GM18867 (cell line): Measurements from ENCODE around the gene EZH1.

Experiments
- ATAC-seq: cut with Tn5 transposase; IDR thresholded peaks from one replicate; pipeline ENCODE4 v1.9.1; 2021; ENCODE audit warnings: mild to moderate bottlenecking, moderate library complexity; ENCODE audit not compliant: unreplicated experiment

EZH1 gene

DNA sequence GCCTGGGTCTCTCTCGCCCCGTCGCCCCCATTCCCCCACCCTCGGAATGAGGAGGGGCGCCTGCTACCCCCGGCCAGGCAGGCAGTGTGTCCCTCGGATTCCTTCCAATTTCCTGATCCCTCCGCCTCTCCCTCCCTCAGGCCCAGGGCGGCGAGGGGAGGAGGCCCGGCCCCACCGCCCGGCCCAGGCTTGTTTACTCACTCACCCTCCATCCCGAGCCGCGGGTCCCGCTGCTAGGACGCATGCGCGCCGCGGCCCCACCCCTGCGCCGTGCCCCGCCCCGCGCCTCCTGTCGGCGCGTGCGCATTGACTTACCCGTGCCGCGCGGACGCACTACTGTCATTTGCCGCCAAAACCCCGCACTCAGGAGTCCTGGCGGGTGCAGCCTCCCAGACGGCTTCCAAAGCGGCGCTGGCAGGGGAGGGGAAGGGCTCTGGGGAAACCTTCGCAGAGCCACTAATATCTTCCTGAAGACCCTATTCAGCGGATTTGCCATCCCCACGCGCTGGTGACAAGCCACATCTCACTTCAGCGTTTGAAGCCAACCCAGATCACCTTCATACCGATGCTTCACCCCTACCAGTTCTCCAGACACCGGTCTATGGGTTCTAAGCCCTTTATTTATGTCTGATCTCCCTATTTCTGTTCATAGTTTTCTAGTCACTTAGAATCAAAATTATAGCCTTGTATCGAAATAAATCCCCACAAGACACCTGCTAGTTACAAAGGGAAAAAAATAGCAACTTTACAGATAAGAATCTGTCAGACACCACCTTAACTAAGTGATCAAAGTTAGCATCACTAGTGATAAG is at the start of gene EZH1:
EZH1 (minus strand) TSS at position 235 of the 812 bp plus-strand sequence. CDS start 16,099 bp downstream, outside the sequence.
- peak; percentile 79 for ATAC-seq

DNA sequence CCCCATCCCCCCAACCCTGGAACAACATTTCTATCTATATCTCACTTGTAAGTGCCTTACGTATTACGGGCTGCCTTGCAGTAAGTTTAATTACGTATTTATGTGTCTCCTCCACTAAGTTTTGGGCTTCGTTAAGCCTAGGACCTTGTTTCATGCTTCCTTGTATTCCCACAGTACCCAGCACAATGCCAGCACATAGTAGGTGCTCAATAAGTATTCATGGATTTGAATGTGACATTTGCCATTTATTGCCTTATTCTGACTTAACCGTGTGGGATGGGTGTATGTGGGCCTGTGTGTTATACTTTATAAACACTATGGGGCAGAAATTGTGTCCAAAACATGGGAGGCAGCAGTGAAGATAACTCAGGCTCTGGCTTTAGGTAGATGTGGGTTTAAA is 47.7 kb upstream of the EZH1 start:
- ATAC-seq: no peak

DNA sequence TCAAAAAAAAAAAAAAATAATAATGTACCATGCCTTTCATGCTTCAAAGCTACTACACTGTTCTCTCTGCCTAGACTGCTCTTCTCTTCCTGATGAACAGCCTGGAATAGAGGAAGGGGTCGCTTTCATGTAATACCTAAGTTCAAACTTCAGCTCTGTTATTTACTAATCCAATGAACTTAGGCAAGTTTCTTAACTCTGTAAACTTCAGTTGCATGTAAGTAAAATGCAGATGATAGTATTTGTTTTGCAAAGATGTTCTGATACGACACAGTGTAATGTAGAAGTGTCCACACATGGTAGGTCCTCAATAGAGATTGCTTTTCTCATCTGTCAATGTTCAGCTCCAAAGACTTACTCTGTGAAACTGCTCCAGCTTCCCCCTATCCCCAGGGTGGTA is 47.1 kb upstream of the EZH1 start:
- ATAC-seq: no peak

DNA sequence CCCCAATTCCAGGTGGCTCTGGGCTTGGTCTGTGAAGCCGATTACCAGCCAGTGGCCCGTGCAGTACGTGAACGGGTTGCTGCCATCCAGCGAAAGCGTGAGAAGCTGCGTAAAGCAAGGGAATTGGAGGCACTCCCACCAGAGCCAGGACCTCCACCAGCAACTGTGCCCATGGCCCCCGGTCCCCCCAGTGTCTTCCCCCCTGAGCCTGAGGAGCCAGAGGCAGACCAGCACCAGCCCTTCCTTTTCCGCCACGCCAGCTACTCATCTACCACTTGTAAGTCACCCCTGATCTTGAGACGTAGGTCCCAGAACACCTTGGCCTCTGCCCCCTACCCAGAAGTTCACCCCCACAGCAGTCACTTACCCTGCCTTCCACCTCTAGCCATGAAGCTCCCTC is 42.4 kb upstream of the EZH1 start:
- ATAC-seq: no peak

DNA sequence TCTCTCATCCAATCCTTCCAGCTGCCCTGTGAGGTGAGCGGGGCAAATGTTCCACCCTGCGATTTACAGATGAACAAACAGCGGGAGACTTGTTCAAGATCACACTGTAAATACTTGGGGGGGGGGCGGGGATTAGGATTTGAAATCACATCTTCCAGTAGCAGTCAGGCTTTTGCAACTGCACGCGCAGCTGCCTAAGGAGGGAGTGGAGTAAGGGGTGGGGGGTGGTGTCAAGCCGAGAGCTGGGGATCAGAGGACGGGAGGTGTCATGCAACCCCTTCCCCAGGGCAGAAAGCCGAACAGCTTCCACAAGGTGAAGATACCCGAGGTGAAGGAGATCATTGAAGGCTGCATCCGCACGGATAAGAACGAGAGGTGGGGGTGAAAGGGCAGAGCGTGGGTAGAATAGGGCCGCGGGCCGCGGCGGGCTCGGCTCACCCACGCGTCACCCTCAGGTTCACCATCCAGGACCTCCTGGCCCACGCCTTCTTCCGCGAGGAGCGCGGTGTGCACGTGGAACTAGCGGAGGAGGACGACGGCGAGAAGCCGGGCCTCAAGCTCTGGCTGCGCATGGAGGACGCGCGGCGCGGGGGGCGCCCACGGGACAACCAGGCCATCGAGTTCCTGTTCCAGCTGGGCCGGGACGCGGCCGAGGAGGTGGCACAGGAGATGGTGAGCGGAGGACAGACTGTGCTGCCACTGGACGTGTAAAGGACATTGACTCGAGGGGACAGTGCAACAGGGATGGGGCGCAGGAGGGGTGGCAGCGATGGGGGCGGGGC is 40.2 kb upstream of the EZH1 start:
- ATAC-seq: no peak

DNA sequence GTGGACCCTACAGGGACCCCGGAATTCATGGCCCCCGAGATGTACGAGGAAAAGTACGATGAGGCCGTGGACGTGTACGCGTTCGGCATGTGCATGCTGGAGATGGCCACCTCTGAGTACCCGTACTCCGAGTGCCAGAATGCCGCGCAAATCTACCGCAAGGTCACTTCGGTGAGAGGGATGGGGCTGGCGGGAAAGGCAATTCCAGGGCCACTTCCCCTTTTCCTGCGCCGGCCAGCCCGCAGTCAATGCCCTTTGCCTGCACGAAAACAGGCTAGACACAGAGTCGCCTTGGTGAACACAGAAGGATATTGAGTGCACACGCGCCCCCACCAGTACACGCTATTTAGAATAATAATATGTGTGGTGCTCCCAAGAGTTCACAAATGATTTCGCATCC is 39.6 kb upstream of the EZH1 start:
- no peak for ATAC-seq

DNA sequence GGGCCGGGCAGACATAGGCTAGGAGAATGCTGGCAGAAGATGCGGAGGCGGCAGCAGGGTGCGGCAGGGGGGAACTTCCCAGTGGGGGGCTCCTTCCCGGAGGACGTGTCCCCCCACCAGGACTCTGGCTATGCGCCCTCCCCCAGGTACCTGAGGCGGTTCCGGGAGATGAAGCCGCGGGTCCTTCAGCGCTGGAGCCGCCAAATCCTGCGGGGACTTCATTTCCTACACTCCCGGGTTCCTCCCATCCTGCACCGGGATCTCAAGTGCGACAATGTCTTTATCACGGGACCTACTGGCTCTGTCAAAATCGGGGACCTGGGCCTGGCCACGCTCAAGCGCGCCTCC is 38.9 kb upstream of the EZH1 start:
- no peak for ATAC-seq

DNA sequence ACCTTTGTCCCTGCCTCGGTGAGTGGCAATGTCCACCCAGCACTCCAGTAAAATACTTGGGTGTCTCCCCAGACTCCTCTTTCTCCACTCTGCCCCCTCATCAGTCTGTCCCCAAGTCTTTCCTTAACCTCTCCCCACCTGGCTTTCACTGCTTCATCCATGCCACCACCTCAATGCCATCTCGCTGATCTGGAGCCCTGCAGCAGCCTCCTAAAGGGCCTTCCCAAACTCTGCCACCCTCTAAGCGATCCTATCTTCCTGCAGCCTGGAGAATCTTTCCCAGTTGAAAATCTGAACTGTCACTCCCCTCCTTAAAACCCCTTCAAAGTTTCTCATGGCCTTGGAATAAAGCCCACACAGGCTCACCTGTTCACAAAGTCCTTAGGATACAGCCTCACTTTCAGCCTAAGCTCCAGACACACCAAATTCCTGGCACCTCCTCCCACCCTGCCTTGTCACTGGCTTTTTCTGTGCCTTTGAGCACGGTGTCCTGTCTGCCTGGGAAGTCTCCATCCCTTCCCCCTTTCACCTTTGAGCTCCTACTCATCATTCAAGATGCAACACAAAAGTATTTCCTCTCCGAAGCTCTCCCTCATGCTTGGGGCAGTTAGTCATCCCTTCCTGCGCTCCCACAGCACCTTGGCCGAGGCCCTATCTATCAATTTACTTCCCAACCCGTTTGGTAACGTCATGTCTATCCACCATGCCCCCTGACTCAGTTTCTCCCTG is 38.4 kb upstream of the EZH1 start:
- ATAC-seq: no peak

DNA sequence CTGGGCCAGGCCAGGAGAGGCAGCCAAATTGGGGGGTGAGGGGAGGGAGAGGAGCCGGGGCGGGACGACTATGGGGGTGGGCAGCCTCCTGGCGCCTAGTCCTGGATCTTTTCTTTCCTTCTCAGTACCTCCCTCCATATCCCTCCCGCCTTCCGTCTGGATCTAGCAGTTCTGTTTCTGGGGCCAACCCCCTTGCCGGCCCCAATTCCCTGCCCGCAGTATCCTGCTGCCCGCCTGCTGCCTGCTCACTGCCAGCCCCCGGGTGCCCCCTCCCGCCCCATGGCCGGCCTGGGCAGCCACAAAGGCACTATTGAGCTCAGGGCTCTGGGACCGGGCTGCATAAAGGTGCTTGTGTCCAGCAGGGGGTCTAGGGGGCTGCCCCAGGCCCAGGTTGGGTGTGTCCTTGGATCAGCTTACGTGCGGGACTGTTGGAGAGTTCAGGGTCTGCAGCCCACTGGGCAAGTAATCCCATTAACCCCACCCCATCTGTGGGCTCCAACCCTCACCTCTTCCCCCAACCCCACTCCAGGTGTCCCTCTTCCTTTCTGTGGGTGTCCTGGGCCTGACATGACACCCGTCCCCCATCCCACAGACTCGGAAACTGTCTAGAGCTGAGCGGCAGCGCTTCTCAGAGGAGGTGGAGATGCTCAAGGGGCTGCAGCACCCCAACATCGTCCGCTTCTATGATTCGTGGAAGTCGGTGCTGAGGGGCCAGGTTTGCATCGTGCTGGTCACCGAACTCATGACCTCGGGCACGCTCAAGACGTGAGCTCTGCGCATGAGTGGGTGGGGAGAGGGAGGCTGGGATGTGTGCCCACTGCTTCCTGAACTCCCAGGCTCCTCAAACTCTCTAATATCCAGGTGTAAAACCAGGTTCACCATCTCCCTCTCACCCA is 37.6 kb upstream of the EZH1 start:
- no peak for ATAC-seq

DNA sequence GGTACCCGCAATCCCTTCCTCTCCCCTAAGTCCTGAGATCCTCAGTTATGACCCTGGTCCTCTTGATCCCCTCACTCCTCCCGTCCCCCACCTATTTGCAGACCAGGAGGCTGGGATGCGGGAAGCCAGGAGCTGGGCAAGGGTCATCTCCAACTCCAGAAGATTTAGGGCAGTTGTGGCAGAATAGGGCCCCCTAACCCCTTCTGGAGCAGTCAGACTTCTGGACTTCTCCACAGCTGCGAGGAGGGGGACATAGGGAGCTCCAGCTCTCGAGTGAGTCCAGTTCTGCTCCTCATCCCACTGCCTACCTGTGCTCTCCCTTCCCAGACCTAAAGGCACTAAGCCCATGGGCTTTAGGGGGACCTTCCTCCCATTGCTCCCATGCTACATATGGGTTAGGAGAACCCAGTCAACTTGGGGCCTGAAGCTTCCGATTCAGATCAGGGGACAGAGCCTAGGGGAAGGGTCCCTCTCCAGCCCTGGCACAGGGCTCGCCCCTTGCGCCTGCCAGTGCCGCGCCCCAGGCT is 36.9 kb upstream of the EZH1 start:
- no peak for ATAC-seq

DNA sequence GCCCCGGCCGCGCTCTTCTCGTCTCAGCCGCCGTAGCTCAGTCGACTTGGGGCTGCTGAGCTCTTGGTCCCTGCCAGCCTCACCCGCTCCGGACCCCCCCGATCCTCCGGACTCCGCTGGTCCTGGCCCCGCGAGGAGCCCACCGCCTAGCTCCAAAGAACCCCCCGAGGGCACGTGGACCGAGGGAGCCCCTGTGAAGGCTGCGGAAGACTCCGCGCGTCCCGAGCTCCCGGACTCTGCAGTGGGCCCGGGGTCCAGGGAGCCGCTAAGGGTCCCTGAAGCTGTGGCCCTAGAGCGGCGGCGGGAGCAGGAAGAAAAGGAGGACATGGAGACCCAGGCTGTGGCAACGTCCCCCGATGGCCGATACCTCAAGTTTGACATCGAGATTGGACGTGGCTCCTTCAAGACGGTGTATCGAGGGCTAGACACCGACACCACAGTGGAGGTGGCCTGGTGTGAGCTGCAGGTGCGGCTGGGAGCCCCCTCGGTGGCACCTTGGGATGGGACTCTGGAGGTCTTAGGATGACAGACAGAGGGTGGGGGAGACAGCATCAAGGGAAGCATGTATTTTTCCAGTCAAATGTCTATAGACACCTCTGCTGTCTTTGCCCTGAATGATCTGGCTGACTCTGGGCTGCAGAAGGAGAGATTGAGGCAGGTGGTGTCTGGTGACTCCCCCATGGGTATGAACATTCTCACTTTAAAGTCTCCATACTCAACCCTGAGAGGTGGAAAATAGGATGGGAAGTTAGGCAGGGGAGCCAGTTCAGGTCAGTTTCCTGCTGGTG is 36.2 kb upstream of the EZH1 start:
- no peak for ATAC-seq

DNA sequence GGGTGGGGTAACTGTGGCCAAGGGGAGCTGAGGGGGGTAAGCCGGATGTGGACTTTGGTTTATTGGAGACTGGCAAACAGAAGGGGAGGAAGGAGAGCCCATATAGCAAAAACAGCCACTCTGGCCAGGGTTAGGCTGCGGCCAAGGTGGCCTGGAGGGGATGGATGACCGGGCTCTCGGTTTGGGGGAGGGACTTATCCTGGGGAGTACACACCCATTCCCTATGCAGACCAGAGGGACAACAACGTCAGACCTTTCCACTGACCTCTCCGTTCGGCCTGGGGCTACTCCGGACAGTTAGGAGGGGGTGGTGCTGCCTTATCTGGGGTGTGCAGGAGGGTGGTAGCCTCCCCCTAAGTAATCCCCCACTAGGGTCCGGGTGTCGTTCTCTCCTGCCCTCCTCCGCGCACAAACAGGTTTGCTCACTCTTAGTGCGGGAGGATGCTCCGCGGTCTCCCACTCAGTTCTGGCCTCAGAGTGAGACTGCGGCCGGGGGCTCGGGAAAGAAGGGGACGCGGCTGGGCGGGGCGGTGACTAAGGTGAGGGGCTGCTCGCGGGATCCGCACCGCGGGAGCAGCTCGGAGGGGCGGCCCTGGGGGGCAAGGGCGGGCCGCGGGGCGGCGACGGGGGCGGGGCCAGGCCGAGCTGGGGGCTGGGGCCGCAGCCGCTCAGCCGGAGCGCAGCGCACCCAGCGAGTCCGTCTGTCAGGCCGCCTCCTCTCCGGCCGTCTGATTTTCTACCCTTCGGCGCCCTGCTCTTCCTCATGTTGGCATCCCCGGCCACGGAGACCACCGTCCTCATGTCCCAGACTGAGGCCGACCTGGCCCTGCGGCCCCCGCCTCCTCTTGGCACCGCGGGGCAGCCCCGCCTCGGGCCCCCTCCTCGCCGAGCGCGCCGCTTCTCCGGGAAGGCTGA is 35.4 kb upstream of the EZH1 start, which contains the start of gene WNK4:
WNK4 (plus strand) TSS at position 675 of the 915 bp plus-strand sequence; CDS start at position 764, 89 bp downstream.
- no peak for ATAC-seq

DNA sequence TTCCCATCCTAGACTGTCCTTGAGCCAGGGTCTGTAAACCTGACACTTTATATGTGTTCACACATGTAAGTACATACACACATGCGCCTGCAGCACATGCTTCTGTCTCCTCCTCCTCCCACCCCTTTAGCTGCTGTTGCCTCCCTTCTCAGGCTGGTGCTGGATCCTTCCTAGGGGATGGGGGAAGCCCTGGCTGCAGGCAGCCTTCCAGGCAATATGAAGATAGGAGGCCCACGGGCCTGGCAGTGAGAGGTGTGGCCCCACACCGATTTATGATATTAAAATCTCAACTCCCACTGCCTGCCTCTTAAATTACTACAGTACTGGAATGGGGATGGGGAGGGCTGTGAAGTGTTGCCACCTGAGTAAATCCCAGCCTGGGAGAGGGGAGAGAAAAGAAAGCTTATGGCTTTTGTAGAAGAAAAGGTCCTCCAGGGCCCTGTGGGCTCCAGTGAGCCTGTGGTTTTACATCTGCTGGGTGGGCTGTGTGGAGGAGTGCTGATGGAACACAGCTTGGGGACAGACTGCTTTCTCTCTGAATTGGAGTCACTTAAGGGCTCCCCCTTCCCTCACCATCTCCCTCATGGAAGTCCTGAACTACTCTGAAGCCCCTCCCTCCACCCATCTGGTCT is 34.6 kb upstream of the EZH1 start:
- no peak for ATAC-seq

DNA sequence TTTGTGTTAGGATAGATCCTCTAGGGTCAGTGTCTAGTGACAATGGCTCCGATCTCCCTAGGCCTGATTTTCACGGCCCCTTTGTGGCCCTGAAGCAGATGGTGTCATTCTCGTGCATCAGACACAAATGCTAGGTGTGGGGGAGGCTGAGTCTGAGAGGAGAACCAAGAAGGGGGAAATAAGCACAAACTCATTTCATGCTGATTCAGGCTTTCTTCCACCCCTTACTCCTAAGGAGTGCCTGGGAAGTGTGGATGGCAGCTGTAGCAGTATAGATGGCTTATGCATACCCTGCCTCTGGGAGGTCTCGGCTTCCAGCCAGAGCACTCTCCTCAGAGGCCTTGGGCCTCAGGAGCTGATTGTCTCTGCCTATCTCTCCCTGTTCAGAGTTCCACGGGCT is 33.7 kb upstream of the EZH1 start:
- ATAC-seq: no peak

DNA sequence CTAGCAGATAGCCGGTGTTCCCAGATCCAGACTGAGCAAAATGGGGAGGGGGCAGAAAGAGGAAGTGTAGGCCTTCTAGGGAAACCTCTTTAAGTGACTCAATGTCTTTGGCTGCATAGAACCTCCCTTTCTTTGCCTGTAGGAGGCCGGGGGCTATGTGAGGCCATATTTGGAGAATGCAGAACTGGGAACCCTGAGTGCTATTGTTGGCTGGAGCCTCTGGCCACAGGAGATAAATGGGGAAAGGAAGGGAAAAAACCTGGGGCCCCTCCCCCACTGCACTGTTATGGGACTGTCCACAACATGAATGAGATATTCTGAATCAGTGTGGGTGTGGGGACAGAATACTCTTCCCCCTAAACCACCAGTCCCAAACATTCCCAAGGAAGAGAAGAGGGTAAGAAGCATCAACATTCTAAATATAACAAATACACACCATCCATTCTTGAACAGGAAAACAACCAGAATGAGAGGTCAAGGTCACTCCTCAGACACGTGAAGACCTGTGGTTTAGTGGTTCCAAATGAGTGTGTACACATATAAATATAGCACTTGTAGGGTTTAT is 30.8 kb upstream of the EZH1 start:
- no peak for ATAC-seq

DNA sequence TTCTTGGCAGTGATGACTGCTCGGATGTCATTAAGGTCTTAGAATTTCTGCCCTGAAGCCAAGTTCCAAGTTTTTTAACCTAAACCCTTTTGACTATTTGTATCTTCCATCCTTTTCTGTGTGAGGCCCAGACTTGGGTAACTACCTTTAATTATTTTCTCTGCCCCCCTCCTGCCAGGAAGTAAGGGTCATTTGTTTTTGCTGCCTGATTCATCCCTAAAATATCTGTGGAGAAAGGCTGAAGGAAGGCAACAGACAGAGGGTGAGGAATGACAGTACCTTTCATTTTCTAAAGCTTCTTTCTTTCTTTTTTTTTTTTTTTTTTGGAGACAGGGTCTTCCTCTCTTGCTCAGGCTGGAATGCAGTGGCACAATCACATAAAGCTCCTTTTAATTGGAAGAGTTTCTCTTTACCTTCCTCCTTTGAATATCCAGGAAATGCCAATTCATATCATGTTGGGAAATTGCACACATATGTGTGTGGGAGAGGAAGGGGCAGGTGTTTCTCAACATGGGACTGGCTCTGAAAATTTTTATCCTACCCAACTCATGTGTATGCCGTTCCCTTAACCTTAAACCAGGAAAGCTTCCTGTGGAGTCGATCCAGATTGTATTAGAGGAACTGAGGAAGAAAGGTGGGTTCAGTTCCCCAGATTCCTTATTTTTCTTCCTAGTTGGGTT is 29.4 kb upstream of the EZH1 start:
- ATAC-seq: no peak
